Measurements from ENCODE around the gene ATG7.

Gene ATG7

DNA sequence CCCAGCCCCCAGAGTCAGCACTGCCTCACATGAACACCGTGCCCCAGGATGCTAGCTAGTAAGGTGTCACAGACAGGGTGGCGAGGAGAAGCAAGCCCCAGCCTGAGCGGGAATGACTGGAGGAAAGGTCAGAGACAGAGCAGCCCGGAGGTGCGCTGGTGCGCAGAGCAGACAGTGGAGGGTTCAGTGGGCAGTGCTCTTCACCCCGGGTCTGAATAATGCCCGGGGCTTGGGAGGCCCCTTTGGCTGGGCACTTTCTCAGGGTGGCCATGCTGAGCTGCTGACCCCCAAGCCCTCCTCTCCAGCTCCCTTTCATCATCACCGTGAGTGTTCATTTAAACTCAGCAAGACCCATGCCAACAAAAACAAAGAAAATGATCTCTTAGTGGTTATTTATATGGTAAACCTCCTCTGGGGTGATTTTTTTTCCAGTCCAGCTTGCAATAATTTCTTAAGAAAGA, 260.8 kb downstream of the ATG7 start:
- DNase-seq (ENCODE audit: extremely low read depth in 1 of 2, low read depth in 1 of 2) = no peak

DNA sequence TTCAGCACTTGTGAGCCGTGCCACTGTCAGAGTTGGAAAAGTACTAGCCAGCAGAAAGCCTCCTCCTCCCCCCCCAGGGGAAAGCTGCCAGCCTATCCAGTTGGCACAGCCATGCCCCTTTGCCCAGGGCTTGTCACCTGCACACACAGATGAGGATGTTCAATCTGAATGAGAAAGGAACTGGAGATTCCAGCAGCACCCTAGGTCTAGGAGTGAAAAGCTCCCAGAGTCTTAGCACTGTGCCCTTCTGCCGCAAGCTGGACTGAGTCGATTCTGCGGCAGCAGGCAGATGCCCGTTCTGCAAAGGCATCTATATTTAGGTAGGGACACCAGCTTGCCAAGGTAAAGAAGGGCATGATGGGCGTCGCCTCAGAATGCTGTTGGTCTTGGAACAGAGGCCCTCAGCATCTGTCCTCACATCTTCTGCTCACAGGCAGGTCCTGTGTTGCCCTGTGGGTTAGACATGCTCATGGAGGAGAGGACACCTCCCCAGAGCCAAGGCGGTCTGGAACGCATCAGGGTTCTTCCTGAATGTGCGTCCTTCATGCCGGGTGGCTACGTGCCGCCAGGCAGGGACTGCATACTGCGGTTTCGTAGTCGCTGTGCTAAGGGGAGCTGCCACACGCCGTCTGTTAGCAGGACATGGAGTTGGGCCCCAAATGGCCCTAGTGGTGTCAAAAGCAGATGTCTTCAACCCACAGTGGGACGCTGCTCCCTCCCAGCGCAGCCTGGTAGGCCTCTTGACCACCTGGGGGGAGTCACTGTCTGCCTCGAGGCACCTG, 262.0 kb downstream of the ATG7 start:
- DNase-seq (ENCODE audit: extremely low read depth in 1 of 2, low read depth in 1 of 2) = no peak

DNA sequence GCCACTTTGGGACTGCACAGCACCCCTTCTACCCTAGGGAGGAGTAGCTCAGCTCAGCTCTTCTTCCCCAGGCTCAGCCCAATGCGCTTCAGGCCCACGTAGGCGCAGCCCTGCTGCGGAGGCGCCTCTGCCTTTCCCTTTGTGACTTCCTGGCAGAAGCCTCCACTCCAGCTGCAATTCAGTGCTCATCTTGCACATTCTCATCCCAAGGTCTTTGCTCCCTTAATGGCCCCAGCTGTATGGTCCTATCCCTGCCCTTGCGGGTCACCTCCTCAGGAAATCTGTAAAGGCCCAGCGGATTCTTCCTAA, 262.6 kb downstream of the ATG7 start:
- no peak for DNase-seq (ENCODE audit: extremely low read depth in 1 of 2, low read depth in 1 of 2)

DNA sequence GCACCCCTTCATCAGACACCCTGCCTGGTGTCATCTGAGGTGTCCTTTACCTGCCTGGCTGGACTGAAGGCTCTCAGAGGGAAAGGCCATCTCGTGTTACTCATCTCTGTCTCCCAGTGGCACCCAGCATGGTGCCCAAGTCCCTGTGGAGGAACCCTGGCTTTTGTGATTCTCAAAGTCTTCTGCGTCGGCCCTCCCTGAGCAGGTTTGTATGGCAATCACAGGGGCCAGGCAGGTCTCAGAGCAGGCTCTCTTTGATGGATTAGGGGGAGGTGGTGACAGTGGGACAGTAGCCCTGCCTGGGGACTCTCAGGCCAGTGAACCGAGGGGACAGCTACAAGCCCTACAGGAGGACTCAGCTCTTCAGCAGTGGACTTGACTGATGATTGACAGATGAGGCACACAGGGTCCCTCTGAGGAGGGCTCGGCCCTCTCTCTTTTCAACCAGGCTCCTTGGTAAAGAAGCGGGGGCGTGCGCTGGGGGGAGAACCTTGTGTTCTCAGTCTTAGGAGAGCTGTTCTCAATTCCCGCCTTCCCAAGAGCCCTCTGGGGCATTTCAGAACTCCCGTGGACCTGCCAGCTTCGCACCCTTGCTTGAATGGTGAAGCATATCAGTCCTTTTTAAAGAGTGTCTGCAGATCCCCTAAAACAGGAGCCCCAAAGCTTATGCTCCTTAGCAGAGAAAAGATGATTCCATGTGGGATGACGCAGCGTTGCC, 263.2 kb downstream of the ATG7 start:
- no peak for DNase-seq (ENCODE audit: extremely low read depth in 1 of 2, low read depth in 1 of 2)

DNA sequence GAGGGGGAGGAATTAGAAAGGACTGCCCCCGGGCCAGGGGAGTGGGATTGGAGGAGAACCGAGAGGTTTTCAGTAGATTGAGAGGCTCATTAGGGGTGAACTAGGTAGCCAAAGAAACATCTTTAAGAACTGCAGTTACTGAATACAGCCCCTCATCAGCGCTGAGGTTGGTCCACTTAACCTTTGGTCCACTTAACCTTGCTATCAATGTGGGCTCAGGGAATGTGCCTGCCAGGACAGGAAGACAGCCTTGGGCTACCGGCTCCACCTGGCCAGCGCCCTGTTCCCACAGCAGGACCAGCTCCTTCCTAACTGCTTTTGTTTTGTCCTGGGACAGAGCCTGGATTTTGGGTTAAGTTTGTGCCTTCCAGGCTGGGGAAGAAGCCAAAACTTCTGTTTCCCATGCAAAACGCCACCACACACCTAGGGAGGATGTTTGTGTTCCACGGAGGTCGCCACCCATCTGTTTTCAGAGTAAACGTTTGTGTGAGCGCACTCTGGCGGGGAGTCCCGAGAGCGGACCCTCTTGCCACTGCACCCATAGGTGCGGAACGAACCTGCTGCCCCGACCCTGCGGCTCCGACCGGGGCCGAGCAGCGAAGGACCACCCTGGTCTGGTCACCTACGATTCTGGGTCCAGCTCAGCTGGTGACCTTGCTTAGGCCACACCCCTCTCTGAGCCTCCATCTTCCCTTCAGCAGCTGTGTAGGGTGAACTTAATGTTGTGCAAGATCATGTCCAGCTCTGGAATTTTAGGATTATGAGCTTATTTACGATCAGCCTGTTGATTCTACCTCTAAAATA, 264.1 kb downstream of the ATG7 start:
- DNase-seq (ENCODE audit: extremely low read depth in 1 of 2, low read depth in 1 of 2) = no peak

DNA sequence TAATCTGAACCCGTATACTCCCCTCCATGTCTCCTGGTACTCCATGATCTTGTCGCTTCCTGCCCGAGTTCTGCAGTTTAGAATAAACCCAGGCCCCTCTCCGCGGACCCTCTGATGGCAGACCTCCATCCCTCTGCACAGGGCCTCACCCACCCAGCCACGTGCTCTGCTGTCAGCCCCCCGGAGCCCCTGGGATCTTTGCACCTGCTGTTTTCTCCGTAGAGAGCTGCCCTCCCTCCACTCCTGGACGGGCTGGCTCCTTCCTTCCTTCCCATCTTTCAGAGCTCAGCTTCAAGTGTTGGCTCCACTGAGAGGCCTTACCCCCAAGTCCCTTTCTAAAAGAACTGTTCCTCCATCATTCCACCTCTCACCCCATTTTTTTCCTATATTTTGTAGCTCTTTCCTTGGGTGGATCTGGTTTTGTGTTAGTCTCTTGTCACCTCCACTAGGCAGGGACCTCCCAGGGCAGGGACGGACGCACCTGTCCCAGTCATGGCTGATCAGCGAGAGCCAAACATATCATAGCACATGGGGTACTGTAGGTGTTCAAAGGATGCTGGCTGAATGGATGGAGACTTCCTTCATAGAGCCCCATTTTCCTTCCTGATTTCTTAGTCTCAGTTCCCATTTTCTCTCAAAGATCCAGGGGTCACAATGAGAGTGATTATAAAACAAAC, 264.9 kb downstream of the ATG7 start:
- DNase-seq (ENCODE audit: extremely low read depth in 1 of 2, low read depth in 1 of 2) = no peak

- DNase-seq (ENCODE audit: extremely low read depth in 1 of 2, low read depth in 1 of 2) = no peak
Measured at GRCh38 chr3:11538581-11538980, 266.4 kb downstream of the ATG7 start.

DNA sequence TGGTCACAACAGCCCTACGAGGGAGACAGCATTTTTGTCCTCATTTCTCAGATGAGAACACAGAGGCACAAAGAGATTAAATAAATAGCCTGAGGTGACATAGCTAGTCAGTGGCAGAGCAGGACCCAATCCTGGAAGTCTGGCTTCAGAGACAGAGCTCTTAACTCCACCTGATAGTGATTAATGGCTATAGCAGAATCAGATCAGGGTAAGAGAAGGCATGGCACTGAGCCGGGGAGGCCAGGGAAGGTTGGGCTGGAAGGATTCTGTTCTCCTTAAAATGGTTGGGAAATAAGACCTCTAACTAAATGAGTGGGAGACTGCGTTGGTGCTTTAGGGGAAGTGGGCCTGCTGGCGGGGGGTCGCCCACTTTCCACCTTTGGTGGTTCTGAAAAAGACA, 267.0 kb downstream of the ATG7 start:
- DNase-seq (ENCODE audit: extremely low read depth in 1 of 2, low read depth in 1 of 2) = no peak

- DNase-seq (ENCODE audit: extremely low read depth in 1 of 2, low read depth in 1 of 2) = no peak
Measured at GRCh38 chr3:11539677-11540076, 267.5 kb downstream of the ATG7 start.

DNA sequence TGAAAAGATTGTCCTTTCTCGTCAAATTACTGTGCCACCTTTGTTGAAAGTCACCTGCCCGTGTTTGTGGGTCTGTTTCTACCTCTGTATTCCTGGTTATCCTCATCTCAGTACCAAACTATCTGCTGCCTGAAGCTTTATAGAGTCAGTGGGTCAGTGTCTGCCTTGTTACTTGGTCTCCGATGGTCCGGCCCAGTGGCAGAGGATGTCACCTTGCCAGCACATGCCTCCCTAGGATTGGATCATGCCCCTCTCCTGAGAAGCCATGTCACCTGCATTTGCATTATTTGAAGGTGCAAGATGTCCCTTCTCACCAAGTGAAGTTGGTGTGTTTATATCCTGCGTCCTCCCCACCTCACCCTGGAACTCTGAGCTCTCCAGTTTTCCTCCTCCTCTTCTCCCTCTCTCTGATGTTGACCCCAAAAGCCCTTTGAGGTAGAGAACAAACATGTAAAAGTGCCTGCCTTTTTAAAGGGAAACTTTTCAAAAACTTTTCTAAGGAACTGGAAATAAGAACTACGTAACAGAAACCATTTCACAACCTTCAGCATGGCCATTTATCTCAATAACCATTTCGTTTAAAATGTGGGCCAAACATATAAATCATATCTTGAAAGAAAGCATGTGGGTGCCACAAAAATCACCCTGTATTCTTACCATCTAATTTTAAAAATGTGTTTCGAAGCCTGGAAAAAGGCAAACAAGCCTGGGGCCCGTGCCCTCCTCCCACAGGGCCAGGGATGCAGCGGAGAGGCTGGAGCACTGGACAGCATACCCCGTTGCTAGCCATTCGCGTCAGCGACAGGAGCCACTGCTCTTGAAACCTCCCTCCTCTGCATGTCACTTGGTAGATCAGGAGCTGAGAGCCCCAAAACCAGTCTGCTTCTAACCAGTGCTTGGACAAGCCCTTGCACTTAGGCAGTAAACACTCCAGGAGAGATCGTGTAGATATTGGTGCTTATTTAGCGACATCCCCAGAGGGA, 269.4 kb downstream of the ATG7 start:
- no peak for DNase-seq (ENCODE audit: extremely low read depth in 1 of 2, low read depth in 1 of 2)

- no peak for DNase-seq (ENCODE audit: extremely low read depth in 1 of 2, low read depth in 1 of 2)
Measured at GRCh38 chr3:11542551-11542950, 270.4 kb downstream of the ATG7 start.

DNA sequence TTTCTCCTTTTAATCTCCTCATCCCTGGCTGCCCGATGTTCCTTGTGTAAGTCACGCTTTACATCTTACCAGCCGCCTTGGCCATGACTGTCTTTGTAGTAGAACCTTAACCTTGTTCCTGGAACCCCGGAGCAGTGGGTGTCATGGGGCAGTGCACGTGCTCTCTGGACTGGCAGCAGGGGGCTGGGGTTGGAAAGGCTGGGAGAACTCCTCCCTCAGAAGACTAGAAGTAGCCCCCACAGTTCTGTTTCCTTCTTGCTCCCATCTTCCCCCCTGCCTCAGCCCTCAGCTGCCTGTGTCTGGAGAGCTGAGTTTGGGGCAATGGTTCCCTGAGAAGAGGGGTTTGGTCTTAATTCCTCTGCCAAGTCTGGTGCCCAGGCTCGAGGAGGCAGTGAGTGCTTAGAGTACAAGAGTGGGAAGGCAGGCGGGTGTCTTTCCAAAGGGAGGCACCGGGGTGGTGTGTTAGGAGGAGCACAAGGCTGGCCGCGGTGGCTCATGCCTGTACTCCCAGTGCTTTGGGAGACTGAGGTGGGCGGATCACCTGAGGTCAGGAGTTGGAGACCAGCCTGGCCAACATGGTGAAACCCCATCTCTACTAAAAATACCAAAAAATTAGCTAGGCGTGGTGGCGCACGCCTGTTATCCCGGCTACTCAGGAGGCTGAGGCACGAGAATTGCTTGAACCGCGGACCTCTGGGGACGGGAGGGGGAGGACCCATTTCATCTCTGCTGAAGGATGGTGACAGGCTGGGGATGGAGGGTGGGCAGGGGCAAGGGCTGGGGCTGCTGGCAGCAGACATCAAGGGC, 271.1 kb downstream of the ATG7 start:
- DNase-seq (ENCODE audit: extremely low read depth in 1 of 2, low read depth in 1 of 2) = no peak

DNA sequence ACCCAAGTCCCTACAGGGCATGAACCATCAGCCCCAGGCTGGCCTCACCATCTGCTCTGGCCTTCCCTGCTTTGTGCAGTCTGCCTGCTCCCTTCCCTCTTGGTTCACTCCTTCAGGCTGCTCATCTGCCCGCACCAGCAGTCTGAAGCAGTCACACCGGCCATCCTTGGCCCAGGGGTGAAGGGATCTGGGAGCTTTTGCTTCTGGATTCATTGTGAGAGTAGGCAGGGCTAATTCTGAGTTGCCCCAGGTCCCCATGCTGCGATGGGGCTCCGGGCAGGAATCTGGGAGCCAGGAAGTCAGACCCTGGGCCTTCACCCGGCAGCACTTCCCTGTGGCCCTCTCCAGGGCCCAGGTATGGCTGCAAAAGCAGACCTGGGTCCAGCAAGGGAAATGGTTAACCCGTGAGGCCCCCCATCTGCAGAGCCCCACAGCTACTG, 271.8 kb downstream of the ATG7 start:
- no peak for DNase-seq (ENCODE audit: extremely low read depth in 1 of 2, low read depth in 1 of 2)

DNA sequence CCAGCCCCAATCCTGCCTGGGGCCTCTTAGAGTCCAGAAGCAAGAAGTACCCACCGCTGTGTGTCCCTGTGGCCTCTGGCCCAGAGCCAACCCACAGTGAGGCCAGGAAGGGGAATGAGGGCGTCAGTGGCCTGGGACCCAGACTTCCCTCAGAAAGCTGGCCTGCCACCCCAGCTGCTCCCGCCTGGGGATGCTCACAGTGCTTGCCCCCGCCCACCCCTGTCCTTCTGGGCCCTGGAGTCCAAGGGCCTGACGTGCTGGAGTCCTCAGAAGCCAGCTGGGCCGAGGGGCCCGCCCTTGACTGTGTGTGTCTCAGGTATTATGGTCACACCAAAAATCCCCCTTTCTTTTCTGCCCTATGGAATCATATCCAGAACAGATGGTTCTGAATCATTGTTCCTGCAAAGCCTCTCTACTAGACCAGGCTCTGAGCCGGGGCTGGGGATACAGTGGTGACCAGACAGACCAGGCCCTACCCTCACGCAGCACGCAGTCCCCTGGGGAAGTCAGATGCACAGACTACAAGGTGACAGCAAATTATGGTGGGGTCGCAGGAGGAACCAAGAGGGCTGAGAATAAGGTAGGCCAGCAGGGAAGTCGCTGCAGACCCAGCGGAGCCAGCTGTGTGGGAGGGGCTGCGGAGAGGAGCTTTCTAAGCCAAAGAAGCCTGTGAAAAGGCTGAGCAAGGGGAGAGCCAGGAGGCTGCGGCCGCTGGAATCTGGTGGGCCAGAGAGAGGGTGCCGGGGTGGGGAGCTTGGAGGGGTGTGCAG, 272.4 kb downstream of the ATG7 start:
- no peak for DNase-seq (ENCODE audit: extremely low read depth in 1 of 2, low read depth in 1 of 2)

- DNase-seq (ENCODE audit: extremely low read depth in 1 of 2, low read depth in 1 of 2) = no peak
Measured at GRCh38 chr3:11545186-11545851, 273.1 kb downstream of the ATG7 start.

DNA sequence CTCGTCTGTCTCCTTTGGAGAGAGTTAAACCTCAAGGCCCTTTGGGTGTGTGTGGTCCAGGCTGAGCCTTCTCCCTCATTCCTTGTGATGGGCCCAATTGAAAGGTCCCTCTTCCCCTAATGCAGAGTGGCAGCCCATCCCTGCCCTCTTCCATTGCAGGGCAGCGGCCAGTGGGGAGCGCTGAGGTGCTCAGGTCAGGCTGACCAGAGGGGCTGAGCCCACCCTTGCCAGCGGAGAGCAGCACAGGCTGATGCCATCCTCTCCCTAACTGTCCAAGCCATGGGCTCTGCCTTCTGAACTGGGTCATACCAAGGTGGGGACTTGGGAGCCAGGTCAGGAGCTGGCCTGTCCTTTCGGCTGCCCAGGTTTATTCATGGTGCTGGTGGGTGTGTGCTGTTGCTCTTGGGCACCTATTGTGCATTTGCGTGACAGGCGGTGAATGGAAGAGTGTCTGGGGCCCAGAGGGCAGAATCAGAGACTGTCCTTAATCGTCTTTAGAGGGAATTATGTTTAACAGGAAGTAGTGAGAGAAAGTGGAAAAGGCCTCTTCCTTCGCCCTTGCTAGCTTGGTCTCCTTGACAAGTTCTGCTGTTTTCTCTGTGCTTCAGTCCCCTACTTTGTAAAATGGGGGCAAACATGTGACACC, 274.6 kb downstream of the ATG7 start:
- DNase-seq (ENCODE audit: extremely low read depth in 1 of 2, low read depth in 1 of 2) = no peak

GRCh38 chr3:11547498-11547897, 275.3 kb downstream of the ATG7 start:
- no peak for DNase-seq (ENCODE audit: extremely low read depth in 1 of 2, low read depth in 1 of 2)
